Pancreas (tissue), 10 donors: ENCODE data around the gene TMCC2. TPM values are rescaled to one million over a fixed set of nuclear protein-coding genes. Genes with fewer than 3 reads are reported as not detected.

Experiments
- ATAC-seq, 4 donors: fragments of 200-7000 bp; cut with Tn5 transposase; one replicate each; pipeline versions ENCODE4 v1.8.0 to v1.9.1; 2020; ENCODE audit warnings: mild to moderate bottlenecking in 4 of 4, moderate library complexity in 4 of 4
- DNase-seq, 6 donors: peaks; one replicate each; pipeline ENCODE4 v3.0.0-alpha.2; 2020
- FAIRE-seq: peaks from 2 replicates; lab custom pipeline; 2012; peaks lifted over from hg19 to GRCh38; lab: Jason Lieb, UNC
- H3K27ac ChIP-seq, 4 donors: fragments of 200-600 bp; sonication (generic); 1 replicate in 3 of 4; 2 replicates in 1 of 4; pipeline versions ENCODE4 v1.5.0 to v1.8.0; 2020
- H3K27me3 ChIP-seq, 4 donors: fragments of 200-600 bp; one replicate each; pipeline ENCODE4 v1.8.0; 2021
- H3K36me3 ChIP-seq, 3 donors: fragments of 200-600 bp; sonication (generic) in 1 of 3; one replicate each; pipeline versions ENCODE4 v1.5.0 to v1.8.0; 2020 to 2021
- H3K4me1 ChIP-seq, 3 donors: fragments of 200-600 bp; one replicate each; pipeline ENCODE4 v1.8.0; 2021
- H3K4me3 ChIP-seq, 4 donors: fragments of 200-600 bp; sonication (generic) in 2 of 4; one replicate each; pipeline versions ENCODE4 v1.5.0 to v1.8.0; 2020 to 2021
- H3K9me3 ChIP-seq, 4 donors: fragments of 200-600 bp; one replicate each; pipeline ENCODE4 v1.8.0; 2021
- CTCF ChIP-seq, 4 donors: fragments of 200-600 bp; sonication (generic) in 3 of 4; IDR thresholded peaks; one replicate each; pipeline versions ENCODE4 v1.5.0 to v1.8.0; 2021; ENCODE audit warnings: antibody characterized with exemption in 4 of 4
- WGBS, 2 donors: extraction: QIAGEN DNeasy Blood & Tissue Kit; methylation state at CpG; one replicate each; pipeline ENCODE4 v1.1.7; 2013; 5-methylcytosine and 5-hydroxymethylcytosine counted together
- intact Hi-C, 3 donors: fragments of 100-400 bp; cut with DNase I; formaldehyde crosslinking; loops; one replicate each; pipeline versions ENCODE4 v1.11.1 to v1.14.2; 2022
- polyA plus RNA-seq, 2 donors: library from polyadenylated mRNA; stranded (reverse); fragments of 200-250 nt; gene quantifications; one replicate each; pipeline ENCODE4 v1.2.3, GENCODE V29; 2013
- total RNA-seq, 6 donors: library from RNA; stranded (reverse); fragmentation: NEBNext Ultra II Directional in 4 of 6; extraction: Animal tissue kit (Norgen Biotek cat#: 25700) in 4 of 6; gene quantifications; one replicate each; pipeline versions ENCODE4 v1.2.1 to v1.2.4, GENCODE V29; 2021 to 2023
- donor health status: healthy with polysubstance abuse.
- donor health status: DM: no; HTN: no; CAD: no; lungs with moderate emphysema.
- donor health status: DM: no; HTN: no; CAD: no.
- donor health status: control.
- donor health status: control.
- donor health status: Bipolar disorder and iron deficiency.
- donor health status: DM: yes; HTN: yes; CAD: no.
- donor health status: DM: no; HTN: no; CAD: no.
- donor health status: DM: no; HTN: no; CAD: no.
- donor health status: DM: yes; HTN: yes; CAD: no.

Gene TMCC2
- total and polyA plus RNA-seq, 8 donors: 0.55 to 4.3 (median 1.2) TPM

- no peaks in the 10 kb centered on the region for H3K27me3 ChIP-seq
- no peak for TF ChIP-seq CTCF (IDR thresholded peaks at IDR 0.05)
- intact Hi-C loops: no loop called here
- peaks cover 0 to 27% (median 3%) of the 10 kb centered on the region in 3 donors for H3K36me3 ChIP-seq
- FAIRE-seq (no peak), DNase-seq (peak in 2 of 6 donors; percentile 45 to 67), ATAC-seq (peak in 3 of 4 donors; percentile 5 to 44 (median 35))
- WGBS, 2 donors: 13 to 35% methylated on average over 21 of the region's 21 CpGs
- H3K4me1 ChIP-seq: peaks cover 54 to 64% (median 62%) of the 10 kb centered on the region in 3 donors
- peak overlapping the region; percentile 37 to 93 (median 74) for H3K27ac ChIP-seq
- no peaks in the 10 kb centered on the region for H3K9me3 ChIP-seq
- peak overlapping the region in 2 of 4 donors; percentile 10 to 19 for H3K4me3 ChIP-seq
Measured at GRCh38 chr1:205313563-205314308, 86.0 kb downstream of the TMCC2 start.

GRCh38 chr1:205315008-205315618 lies 87.4 kb downstream of the TMCC2 start:
- 39 to 43% methylated on average over 5 of the region's 5 CpGs for WGBS, 2 donors
- TF ChIP-seq CTCF (IDR thresholded peaks at IDR 0.05): no peak
- H3K27me3 ChIP-seq: no peaks in the 10 kb centered on the region
- no peak overlapping the region for H3K4me3 ChIP-seq
- H3K4me1 ChIP-seq: peaks cover 61 to 74% (median 69%) of the 10 kb centered on the region in 3 donors
- H3K9me3 ChIP-seq: no peaks in the 10 kb centered on the region
- no peak for FAIRE-seq
- peak overlapping the region in 3 of 4 donors; percentile 67 to 93 (median 82) for H3K27ac ChIP-seq
- H3K36me3 ChIP-seq: peaks cover 0 to 19% (median under 1%) of the 10 kb centered on the region in 3 donors
- DNase-seq: no peak
- intact Hi-C loops: no loop called here
- ATAC-seq: no peak

- TF ChIP-seq CTCF (IDR thresholded peaks at IDR 0.05): no peak
- DNase-seq (no peak), ATAC-seq (no peak), FAIRE-seq (no peak)
- Histone ChIP-seq H3K27me3 (no peaks in the 10 kb centered on the region), H3K9me3 (no peaks in the 10 kb centered on the region), H3K4me1 (peaks cover 61 to 74% (median 69%) of the 10 kb centered on the region in 3 donors), H3K36me3 (peaks cover 0 to 9% (median 0%) of the 10 kb centered on the region in 3 donors), H3K27ac (peak overlapping the region in 3 of 4 donors; percentile 19 to 93 (median 82)), H3K4me3 (peak overlapping the region in 1 of 4 donors; percentile 95)
- intact Hi-C loops: no loop called here
- 17 to 28% methylated on average over 2 of the region's 2 CpGs for WGBS, 2 donors
Measured at GRCh38 chr1:205316161-205316566, 88.4 kb downstream of the TMCC2 start.

- no peaks in the 10 kb centered on the region for H3K9me3 ChIP-seq
- peak; percentile 58 to 77 (median 66) for ATAC-seq
Measured at GRCh38 chr1:205317311-205317917, 89.7 kb downstream of the TMCC2 start.

More at GRCh38 chr1:205317311-205317917, 89.7 kb downstream of the TMCC2 start:
- Histone ChIP-seq H3K4me1 (peaks cover 61 to 73% (median 73%) of the 10 kb centered on the region in 3 donors), H3K27me3 (no peaks in the 10 kb centered on the region), H3K4me3 (peak overlapping the region in 2 of 4 donors; percentile 68 to 95), H3K36me3 (no peaks in the 10 kb centered on the region), H3K27ac (peak overlapping the region; percentile 43 to 93 (median 78))
- intact Hi-C loops: no loop called here
- no peak for FAIRE-seq
- 7 to 8% methylated on average over 7 of the region's 7 CpGs for WGBS, 2 donors
- peak; percentile 95 to 99 (median 98) for DNase-seq
- no peak for TF ChIP-seq CTCF (IDR thresholded peaks at IDR 0.05)
